Fibroblast of skin of left biceps (primary cell): ENCODE measurements around the gene CACNA1I.

ENCODE experiments used
- DNase-seq, 2 experiments: peaks; one replicate each; pipeline ENCODE4 v3.0.0-alpha.2; 2013; ENCODE audit warnings: low read depth in 2 of 2

CACNA1I gene

DNA sequence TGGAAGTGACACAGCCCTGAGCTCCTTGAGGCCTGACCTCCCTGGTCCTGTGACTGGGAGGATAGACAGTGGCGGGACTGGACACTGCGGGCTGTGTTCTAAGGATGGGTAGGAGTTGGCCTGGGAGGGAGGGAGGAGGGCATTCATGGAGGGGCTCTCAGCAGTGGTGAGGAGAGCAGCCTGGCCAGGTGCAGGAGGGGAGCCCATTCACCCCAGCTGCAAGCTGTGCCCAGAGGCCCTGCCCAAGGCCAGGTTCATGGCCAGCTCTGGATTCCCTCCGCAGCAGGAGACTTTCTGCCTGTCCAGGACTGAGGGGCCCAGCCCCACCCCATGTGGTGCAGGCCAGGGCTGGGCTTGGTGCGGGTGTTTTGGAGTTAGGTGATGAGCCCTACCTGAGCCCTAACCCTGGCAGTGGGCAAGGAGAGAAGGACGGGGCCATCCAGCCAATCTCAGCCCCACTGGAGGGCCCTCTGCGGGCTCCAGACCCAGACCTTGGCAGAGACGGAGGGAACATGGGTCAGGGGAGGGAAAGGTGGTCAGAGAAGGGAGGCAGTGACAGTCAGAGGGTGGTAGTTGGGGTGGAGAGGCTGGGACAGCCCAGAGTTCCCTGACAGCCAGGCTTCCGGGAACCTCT, 26.8 kb downstream of the CACNA1I start:
- DNase-seq = no peak

DNA sequence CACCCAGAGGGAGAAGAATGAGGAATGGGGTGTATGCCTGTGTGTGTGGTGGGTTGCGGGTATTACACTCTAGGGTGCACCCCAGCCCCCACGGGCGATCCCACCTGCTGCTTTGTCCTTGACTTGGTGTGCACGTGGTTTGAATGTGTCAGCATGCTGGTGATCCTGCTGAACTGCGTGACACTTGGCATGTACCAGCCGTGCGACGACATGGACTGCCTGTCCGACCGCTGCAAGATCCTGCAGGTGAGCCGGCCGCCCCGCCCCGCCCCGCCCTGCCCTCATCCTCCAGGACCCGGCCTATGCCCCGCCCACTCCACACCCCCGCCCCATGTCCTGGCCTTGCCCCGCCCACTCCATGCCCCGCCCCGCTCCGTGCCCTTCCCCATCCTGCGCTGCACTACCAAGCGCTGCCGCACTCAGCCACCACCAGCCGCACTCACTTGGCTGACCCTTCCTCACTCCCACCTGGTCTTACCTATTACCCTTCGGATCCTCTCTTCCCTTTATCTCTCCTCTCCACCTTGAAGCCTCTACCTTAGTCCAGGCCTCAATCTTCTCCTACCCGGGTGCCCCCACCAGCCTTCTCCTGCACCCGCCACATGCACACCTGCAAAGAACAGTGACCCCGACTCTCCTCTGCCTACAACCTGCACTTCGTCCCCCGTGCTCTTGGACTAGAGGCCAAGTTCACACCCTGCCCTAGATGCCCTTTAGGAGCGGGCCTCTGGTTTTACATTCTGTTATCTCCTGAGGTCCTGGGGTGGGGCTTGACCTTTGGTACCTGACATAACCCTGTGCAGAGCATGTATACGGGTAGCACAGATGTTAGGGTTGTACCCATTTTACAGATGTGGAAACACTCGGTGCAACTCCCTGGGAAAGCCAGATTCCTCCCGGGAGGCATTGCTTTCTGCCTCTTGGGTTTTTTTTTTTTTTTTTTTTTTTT, 27.7 kb downstream of the CACNA1I start:
- no peak for DNase-seq

DNA sequence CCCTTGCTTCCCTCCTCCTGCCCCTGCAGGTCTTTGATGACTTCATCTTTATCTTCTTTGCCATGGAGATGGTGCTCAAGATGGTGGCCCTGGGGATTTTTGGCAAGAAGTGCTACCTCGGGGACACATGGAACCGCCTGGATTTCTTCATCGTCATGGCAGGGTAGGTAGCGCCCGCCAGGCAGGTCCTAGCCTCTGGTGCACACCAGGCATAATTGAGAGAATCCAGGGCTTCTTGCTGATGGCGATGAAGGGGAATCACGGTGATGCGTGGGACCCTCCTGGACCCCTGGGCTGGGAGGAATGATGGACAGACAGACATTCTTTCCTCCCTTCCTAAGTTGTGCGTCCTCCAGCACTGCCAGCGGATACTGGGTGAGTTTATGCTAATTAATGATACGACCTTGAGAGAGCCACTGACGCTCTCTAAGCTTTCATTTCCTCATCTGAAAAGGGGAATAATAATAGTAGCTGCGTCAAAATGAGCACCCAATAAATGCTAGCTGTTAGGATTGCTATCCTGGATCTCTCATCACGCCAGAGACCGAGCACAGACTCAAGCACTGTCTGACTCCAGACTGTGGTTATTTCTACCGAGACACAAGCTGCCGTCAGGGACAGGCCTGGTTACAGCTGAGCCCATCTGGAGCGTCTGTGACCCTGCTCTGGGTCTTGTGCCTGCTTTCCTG, 30.1 kb downstream of the CACNA1I start:
- DNase-seq = no peak

DNA sequence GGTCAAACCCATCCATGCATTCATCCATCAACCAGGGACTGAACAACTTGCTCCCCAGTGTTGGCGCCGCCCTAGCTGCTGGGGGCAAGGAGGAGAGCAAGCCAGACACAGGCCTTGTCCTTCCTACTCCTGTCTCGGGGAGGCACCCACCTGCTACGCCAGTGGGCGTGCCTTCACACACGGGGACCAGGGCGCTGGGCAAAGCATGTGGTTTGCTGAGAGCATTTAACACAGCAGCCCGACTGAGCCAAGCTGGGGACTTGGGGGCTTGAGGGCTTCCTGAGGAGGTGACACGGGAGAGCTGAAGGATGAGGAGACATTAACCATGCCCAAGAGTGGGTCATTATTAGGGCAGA, 30.6 kb downstream of the CACNA1I start:
- DNase-seq = no peak

DNA sequence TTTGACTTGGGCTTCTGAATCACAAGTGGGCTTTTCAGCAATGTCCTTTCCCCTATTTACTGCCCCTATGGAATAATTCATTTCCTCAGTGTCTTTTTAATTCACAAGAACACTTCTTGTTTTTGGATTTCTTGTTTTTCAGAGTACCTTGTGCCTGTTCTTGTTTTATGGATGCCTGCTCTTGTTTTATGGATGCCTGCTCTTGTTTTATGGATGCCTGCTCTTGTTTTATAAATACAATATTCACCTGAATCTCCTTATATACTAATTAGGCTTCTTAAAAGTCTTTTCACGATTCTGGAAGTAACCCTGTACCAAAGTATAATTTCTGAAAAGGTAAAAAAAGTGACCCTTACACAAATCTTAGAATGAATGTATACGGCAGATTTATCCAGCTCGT, 32.8 kb downstream of the CACNA1I start:
- DNase-seq = no peak

DNA sequence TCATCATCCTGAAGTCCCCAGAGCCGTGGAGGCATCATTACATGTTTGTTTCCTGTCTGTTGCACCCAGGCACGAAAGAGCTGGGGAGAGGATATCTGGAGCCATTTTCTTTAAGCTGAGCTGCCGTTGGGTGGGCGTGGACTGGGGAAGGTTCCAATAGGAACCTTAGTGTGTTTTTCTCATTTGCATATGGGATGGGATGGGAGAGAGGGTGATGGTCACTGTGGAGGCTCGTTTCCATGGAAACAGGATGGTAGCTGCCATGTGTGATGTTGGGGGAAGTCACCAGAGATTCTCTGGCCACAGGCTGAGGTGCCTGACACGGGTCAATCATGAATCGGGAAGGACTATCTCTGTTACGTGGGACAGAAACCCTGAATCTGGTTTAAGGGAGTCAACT, 39.7 kb downstream of the CACNA1I start:
- no peak for DNase-seq

DNA sequence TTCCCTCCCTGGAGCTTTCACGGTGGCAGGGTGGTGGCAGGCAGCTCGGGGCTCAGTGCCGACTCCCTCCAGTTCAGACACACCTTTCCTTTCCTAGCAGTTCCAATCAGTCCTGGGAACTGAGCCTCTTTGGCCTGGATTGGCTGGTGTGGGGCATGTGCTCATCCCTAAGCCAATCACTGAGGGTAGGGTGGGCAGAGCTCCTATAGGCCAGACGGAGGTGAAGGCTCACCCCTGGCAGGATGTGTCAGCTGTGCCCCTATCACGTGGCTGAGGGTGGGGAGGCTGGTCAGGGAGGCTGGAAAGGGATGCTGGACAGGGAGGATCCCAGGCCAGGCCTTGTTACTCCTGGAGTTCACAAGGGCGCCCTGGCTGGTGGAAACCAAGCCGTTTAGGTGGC, 40.2 kb downstream of the CACNA1I start:
- DNase-seq = no peak

DNA sequence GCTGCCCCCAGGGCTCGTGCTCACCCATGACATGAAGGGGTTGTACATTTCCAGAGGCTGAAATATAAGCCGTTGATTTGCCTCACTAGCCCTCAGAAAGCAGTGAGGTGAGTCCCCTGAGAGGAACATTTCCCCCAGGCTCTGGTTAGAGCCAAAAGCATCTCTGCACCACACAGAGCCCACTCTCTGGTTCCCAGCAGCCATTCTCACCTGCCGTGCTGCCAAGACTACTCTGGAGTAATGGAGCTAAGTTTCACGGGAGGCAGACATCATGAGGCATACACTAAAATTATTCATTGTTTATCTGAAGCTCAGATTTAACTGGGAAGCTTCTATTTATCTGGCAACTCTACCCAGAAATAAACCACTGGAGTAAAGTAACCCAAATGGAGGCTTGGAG, 40.8 kb downstream of the CACNA1I start:
- DNase-seq = no peak

DNA sequence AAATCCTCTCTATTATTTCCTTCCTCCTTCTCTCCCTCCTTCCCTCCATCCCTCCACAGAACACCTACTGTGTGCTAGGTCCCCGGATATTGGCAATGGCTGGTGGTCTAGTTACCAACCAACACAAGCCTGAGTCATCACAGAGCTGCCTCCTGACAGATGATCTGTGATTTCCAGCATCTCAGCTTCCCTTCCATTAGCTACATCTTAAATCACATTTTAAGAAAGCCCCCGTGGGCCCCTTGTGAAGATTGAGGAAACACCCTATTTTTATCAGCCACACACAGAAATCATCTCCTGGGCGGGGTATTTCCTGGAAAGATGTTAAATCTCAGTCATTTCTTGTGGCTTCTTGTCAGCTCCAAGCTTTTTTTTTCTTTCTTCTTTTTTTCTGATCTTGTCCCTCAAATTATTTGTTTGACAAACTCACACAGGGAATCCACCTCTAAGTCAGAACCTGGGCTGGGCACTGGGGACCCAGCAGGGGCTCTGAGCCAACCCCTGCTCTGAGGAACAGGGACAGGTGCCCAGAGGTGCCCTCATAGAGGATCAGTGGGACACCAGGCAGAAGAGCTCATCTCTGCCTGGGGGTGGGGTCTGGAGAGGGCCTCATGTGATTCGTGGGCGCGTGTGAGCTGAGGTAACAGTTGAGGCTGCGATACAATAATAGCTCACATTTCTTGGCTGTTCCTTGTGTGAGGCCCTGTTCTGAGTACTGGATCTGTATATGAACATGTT, 42.4 kb downstream of the CACNA1I start:
- no peak for DNase-seq

DNA sequence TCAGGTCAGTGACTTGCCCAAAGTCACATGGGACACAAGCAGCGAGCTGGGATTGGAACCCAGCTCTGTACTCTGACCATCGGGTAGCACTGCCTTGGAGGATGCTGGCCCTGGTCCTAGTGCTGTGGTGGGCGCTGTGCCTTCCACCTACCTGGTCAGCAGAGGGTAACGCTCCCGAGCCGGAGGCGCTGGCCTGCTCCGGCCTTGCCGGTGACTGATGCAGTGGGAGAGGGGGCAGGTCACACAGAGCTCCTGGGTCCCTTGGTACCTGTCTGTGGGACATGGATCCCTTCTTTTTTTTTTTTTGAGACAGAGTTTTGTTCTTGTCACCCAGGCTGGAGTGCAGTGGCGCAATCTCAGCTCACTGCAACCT, 43.0 kb downstream of the CACNA1I start:
- DNase-seq = no peak

DNA sequence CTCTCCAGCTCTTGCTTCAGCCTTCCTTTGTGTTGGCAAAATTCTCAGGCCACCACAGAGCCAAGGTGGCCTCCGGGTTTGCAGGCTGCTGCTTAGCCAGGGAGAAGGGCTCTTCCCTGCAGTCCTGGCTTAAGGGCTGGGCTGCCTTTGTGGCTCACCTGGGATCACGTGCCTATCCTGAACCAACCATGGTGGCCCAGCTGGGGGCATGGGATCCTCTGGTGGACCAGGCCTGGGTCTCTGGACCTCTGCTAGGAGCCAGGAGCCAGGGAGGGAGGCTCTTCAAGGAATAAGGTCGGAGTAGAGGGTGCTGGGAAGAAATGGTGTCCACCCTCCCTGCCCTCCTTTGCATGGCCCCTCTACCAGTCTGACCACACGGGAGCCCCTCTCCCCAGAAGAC, 43.9 kb downstream of the CACNA1I start:
- no peak for DNase-seq

DNA sequence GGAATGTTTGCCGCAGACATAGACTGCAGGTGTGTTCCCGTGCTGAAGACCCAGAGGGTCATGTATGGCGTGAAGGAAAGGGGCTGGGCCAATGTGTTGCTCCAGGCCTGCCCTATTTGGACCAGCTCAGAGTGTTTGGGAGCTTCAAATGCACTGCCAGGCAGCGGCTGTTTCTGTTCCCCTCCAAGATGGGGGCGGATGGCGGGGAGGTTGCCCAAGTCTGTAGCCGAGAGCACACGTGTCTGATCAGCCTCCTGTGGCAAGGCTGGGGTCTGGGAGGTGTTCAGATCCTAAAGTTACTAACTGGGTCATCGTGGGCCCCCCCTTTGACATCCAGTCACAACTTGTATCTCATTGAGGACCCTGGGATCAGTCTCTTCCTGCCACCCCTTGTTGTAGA, 45.5 kb downstream of the CACNA1I start:
- no peak for DNase-seq

DNA sequence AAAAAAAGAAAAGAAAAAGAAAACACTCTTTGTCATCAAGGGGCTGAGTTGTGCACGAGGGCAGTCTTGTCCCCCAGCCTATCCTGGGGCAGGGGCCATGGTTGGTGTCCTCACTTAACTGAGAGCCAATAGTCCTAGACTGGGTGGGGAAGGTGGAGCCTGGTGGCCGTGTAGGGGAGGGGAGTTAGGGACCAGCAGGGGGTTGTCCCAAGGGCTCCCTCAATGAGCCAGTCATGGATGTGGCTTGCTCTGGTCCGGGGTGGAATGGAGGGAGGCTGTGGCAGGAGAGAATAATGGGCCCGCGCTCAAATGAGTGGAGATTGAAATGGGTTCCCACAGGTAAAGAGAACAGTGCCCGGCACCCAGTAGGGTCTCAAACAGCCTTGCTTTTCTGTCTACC, 46.2 kb downstream of the CACNA1I start:
- DNase-seq = no peak

DNA sequence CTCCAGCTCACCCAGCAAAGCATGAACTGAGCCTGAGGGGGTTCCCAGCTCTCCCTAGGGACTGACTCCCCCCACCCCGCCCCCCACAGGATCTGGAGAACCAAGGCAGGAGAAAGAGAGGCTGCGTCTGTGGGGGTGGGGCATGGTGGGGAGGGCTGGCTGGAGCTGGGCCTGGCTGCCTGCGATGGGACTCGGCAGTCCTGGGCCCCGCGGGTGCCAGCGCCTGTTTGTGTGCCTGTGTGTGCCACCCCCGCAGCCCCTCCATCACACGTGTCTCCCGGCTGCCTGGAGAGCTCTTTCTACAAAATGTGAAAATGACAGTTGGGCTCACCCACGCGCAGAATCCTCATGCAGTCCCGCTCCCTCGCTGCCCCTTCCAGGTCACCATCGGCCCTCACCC, 46.8 kb downstream of the CACNA1I start:
- no peak for DNase-seq

DNA sequence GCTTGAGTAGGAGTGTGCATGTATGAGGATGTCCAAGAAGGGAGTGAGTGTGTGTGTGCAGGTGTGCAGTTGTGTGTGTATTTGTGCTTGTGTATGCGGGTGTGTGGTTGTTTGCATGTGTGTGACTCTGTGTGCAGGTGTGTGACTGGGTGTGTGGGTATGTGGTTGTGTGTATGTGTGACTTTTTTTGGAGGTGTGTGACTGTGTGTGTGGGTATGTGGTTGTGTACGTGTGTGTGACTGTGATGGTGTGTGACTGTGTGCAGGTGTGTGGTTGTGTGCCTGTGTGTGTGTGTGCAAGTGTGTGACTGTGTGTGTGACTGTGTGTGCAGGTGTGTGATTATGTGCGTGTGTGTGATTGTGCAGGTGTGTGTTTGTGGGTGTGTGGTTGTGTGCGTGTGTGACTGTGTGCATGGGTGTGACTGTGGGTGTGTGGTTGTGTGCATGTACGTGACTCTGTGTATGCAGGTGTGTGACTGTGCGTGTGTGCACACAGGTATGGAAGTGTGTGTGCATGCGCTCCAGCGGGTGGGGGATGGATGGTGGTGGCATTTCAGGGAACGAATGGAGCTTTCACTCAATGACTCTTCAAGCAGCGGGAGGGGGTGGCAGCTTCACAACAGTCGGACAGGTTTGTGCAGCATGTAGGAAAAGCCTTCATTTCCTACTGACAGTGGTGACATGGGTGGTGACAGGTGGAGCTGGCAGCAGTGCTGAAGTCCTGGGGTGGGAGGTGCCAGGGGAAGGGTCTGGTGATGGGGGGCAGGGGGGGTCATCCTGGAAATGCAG, 47.6 kb downstream of the CACNA1I start:
- DNase-seq = no peak

DNA sequence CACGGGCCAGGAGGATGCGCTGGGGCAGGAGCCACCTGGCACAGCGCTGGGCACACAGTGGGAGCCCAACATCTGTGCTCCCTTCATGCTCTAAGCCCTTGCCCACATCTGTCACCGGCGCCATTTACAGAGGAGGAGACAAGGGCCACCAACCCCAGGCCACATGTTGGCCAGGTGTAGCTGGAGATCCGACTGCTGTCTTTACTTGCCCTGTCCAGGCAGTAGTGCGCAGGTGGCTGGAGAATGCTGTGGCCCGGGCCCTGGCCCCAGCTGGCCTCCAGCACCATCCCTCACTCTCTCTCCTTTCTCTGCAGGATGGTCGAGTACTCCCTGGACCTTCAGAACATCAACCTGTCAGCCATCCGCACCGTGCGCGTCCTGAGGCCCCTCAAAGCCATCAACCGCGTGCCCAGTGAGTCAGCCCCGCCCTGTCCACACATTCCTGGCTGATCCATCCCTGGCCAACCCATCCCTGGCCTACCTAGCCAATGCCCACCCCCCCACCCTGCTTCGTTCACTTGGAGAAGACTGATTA, 48.5 kb downstream of the CACNA1I start:
- DNase-seq = no peak

DNA sequence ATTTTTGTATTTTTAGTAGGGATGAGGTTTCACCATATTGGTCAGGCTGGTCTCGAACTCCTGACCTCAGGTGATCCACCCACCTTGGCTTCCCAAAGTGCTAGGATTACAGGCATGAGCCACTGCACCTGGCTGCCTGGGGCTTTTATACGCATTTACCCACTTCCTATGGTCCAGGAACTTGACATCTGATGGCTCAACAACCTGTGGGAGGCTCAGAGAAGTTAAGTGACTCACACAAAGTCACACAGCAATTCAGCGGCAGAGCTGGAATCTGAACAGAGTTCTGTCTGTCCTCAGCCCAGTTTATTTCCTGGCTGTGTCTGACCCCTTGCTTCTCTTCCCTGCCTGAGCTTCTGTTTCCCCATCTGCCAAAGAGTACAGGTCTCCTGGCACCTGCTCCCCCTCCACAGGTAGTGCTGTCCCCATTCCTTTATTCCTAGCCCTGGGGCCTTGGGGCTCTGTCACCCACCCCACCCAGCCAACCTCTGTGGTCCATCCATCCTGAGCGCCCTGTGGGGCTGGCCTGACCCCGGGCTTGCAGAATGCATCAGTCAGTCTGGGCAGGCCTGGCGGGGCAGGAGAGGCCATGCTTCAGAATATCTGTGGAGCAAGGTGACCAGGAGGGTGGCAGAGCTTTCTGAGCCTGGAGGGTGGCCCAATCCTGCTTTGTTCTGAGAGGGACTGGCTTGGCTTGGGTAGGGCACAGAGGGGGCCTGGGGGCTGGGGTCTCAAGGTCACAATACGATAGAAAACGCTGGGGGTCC, 50.6 kb downstream of the CACNA1I start:
- no peak for DNase-seq

DNA sequence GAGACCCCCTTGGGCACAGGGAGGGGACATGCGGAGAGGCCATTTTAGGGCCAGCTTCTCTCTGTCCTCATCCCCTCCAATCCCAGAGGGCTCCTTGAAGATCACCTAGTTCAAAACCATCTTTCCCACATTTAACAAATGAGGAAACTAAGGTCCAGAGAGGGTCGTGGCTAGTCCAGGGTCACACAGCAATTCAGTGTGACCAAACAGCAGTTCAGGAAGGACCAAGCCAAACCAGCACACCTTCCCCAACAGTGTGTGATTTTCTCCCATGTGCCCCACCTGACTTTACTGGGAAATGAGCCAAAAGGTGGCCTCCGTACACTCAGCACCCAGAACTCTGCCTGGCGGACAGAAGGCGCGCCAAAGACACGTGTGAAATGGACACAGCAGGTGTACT, 51.3 kb downstream of the CACNA1I start:
- DNase-seq = no peak

DNA sequence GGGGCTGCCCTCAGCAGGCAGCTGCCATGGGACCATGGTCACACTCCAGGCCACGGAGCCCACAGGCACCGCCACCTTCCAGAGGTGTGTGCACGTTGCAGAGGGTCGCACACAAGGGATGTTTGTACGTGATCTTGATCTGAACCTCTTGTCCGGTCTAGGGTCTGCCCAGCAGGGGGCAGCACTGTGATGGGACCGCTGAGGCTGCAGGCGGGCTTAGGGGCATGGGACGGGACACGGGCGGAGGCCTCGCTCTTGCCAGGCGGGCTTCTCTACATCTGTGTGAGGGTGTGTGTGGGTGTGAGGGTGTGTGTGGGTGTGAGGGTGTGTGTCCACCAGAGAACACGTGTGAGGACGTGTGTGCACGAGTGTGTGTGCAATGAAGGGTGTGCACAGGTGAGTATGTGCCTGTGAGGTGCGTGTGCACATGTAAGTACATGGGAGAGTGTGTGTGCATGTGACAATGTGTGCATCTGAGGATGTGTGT, 52.4 kb downstream of the CACNA1I start:
- no peak for DNase-seq
